K562 (cell line): Measurements from ENCODE around the gene SCUBE1. TPM values are rescaled to one million over a fixed set of nuclear protein-coding genes. Genes with fewer than 3 reads are reported as not detected.

Source experiments
- ATAC-seq: fragments of 200-7000 bp; cut with Tn5 transposase; 3 replicates; pipeline ENCODE4 v1.9.1; 2020; ENCODE audit warnings: moderate library complexity
- BruUV-seq: library from RNA; stranded (reverse); fragments of 400-500 nt; replicated peaks from 2 replicates; lab custom pipeline; 2021; lab: Mats Ljungman, UMichigan
- CTCF ChIA-PET: fragments of 300-600 bp; formaldehyde crosslinking; extraction: SDS; loops from one replicate; lab custom pipeline; 2021; ENCODE audit warnings: low intra/inter-chr PET ratio; lab: Yijun Ruan, JAX
- POLR2A ChIA-PET: fragments of 300-600, 350-650 bp; sonication (Branson Sonifier 250); formaldehyde crosslinking; extraction: SDS; loops from one replicate; lab custom pipeline; 2021; ENCODE audit warnings: antibody characterized with exemption, inconsistent platforms; lab: Yijun Ruan, JAX
- DNase-seq, 4 experiments: peaks; one replicate each; pipeline versions ENCODE4 v3.0.0 to v3.0.0-alpha.2; 2011 to 2018; ENCODE audit warnings: low spot score in 3 of 4, mixed read lengths in 3 of 4; ENCODE audit errors: extremely low read depth in 1 of 4
- FAIRE-seq: peaks from 2 replicates; lab custom pipeline; 2011; peaks lifted over from hg19 to GRCh38; lab: Jason Lieb, UNC
- H2AFZ ChIP-seq: 2 replicates; pipeline ENCODE4 v1.6.0; 2011; ENCODE audit warnings: low read depth, low read length, control low read depth, inconsistent platforms
- H3K27ac ChIP-seq: fragments of 200-600 bp; 3 replicates; pipeline ENCODE4 v1.8.0; 2011; ENCODE audit warnings: low read depth, mild to moderate bottlenecking, control low read depth, inconsistent platforms, low read length, moderate library complexity, mixed read lengths; ENCODE audit errors: extremely low read depth
- H3K27me3 ChIP-seq, 2 experiments: fragments of 300-600 bp in 1 of 2; 2 replicates in 1 of 2; 3 replicates in 1 of 2; pipeline versions ENCODE4 v1.6.0 to v1.8.0; 2011; ENCODE audit warnings: inconsistent platforms in 2 of 2, low read length in 2 of 2, mild to moderate bottlenecking in 1 of 2, mixed read lengths in 1 of 2, moderate library complexity in 1 of 2; ENCODE audit not compliant: control insufficient read depth in 2 of 2, insufficient read depth in 2 of 2
- H3K36me3 ChIP-seq: fragments of 300-600 bp; 3 replicates; pipeline ENCODE4 v1.8.0; 2011; ENCODE audit warnings: mild to moderate bottlenecking, low read length, inconsistent platforms; ENCODE audit not compliant: control insufficient read depth, insufficient read depth
- H3K4me1 ChIP-seq, 2 experiments: fragments of 200-600 bp in 1 of 2; replicated peaks in 1 of 2; 2 replicates in 1 of 2; 3 replicates in 1 of 2; pipeline versions ENCODE4 v1.5.1 to v1.8.0; 2011; ENCODE audit warnings: inconsistent platforms in 2 of 2, low read length in 2 of 2, mild to moderate bottlenecking in 1 of 2, mixed read lengths in 1 of 2, moderate library complexity in 1 of 2; ENCODE audit not compliant: control insufficient read depth in 2 of 2, insufficient read depth in 2 of 2
- H3K4me2 ChIP-seq: 2 replicates; pipeline ENCODE4 v1.6.1; 2011; ENCODE audit warnings: low read length, control low read depth, inconsistent platforms, mixed read lengths; ENCODE audit not compliant: insufficient read depth
- H3K4me3 ChIP-seq: fragments of 200-600 bp; sonication (generic), shearing (Covaris generic); 2 replicates; pipeline ENCODE4 v1.5.1; 2016; ENCODE audit warnings: control low read depth, inconsistent platforms
- H3K79me2 ChIP-seq: fragments of 200-600 bp; 3 replicates; pipeline ENCODE4 v1.8.0; 2011; ENCODE audit warnings: low read length, inconsistent platforms; ENCODE audit not compliant: control insufficient read depth, insufficient read depth
- H3K9ac ChIP-seq, 2 experiments: 2 replicates each; pipeline versions ENCODE4 v1.6.0 to v1.6.1; 2011; ENCODE audit warnings: low read depth in 2 of 2, low read length in 2 of 2, control low read depth in 1 of 2, inconsistent platforms in 1 of 2, mild to moderate bottlenecking in 1 of 2, mixed read lengths in 1 of 2; ENCODE audit not compliant: insufficient read depth in 1 of 2
- H3K9me1 ChIP-seq: one replicate; pipeline ENCODE4 v1.6.0; 2011; ENCODE audit warnings: inconsistent platforms, mild to moderate bottlenecking, low read length, moderate library complexity; ENCODE audit not compliant: control insufficient read depth, insufficient read depth
- H3K9me3 ChIP-seq: replicated peaks from 2 replicates; pipeline ENCODE4 v1.5.1; 2011; ENCODE audit warnings: low read depth, low read length, inconsistent platforms; ENCODE audit not compliant: control insufficient read depth, insufficient read depth
- H4K20me1 ChIP-seq: replicated peaks from 2 replicates; pipeline ENCODE4 v1.6.1; 2011; ENCODE audit warnings: low read length, inconsistent platforms, mixed read lengths; ENCODE audit not compliant: control insufficient read depth, insufficient read depth
- ARID3B ChIP-seq: fragments of 250-450 bp; sonication (Bioruptor Pico); IDR thresholded peaks from 2 replicates; pipeline ENCODE4 v1.4.0; 2020; ENCODE audit warnings: borderline replicate concordance
- GATAD2B ChIP-seq: fragments of 450-650 bp; IDR thresholded peaks from 2 replicates; pipeline ENCODE4 v1.6.1; 2017; ENCODE audit warnings: mild to moderate bottlenecking, borderline replicate concordance
- HOXB6 ChIP-seq: fragments of 250-450 bp; sonication (Bioruptor Pico); IDR thresholded peaks from 2 replicates; pipeline ENCODE4 v1.5.1; 2022; ENCODE audit warnings: mild to moderate bottlenecking, borderline replicate concordance
- ILK ChIP-seq: fragments of 450-650 bp; IDR thresholded peaks from 2 replicates; pipeline ENCODE4 v1.6.1; 2016; ENCODE audit warnings: missing genetic modification characterization, low read depth, mild to moderate bottlenecking, missing compliant biosample characterization, moderate library complexity, borderline replicate concordance
- IRF2 ChIP-seq: sonication (generic); formaldehyde crosslinking; IDR thresholded peaks from 2 replicates; pipeline ENCODE4 v1.8.1; 2022; ENCODE audit warnings: mild to moderate bottlenecking, missing genetic modification reagents
- JUND ChIP-seq, 2 experiments: IDR thresholded peaks; 2 replicates in 1 of 2; 3 replicates in 1 of 2; pipeline ENCODE4 v1.6.1; 2011; ENCODE audit warnings: borderline replicate concordance in 2 of 2, low read depth in 2 of 2, low read length in 2 of 2, improper control_type of control experiment in 1 of 2, missing biosample characterization in 1 of 2, missing genetic modification characterization in 1 of 2, missing genetic modification reagents in 1 of 2
- MAX ChIP-seq: sonication (generic); formaldehyde crosslinking; IDR thresholded peaks from 2 replicates; pipeline ENCODE4 v1.9.0; 2022; ENCODE audit warnings: mild to moderate bottlenecking, missing genetic modification reagents
- MTA1 ChIP-seq: fragments of 450-650 bp; IDR thresholded peaks from 2 replicates; pipeline ENCODE4 v1.6.1; 2017; ENCODE audit warnings: borderline replicate concordance
- NCOA2 ChIP-seq, 2 experiments: fragments of 450-650 bp; IDR thresholded peaks; 2 replicates each; pipeline ENCODE4 v1.6.1; 2018; ENCODE audit warnings: mild to moderate bottlenecking in 2 of 2, moderate library complexity in 1 of 2; ENCODE audit not compliant: partially characterized antibody in 2 of 2
- PPARD ChIP-seq: fragments of 250-450 bp; sonication (Bioruptor Pico); IDR thresholded peaks from 2 replicates; pipeline ENCODE4 v1.8.0; 2022; ENCODE audit warnings: inconsistent platforms, mild to moderate bottlenecking, moderate library complexity
- RBM39 ChIP-seq: fragments of 200-400 bp; formaldehyde crosslinking; optimal IDR thresholded peaks from 2 replicates; pipeline ENCODE3; 2018; ENCODE audit warnings: low read depth, low read length
- TFAP4 ChIP-seq: sonication (generic); formaldehyde crosslinking; IDR thresholded peaks from 2 replicates; pipeline ENCODE4 v1.8.0; 2022; ENCODE audit warnings: missing genetic modification reagents, mild to moderate bottlenecking, moderate library complexity, borderline replicate concordance
- ZBTB9 ChIP-seq: fragments of 450-650 bp; formaldehyde crosslinking; IDR thresholded peaks from 2 replicates; pipeline ENCODE4 v1.4.0; 2020; ENCODE audit warnings: mild to moderate bottlenecking, moderate library complexity
- ZC3H8 ChIP-seq: fragments of 450-650 bp; IDR thresholded peaks from 2 replicates; pipeline ENCODE4 v1.6.1; 2017
- ZFP30 ChIP-seq: fragments of 250-450 bp; sonication (Bioruptor Pico); IDR thresholded peaks from 2 replicates; pipeline ENCODE4 v1.8.0; 2022; ENCODE audit warnings: moderate library complexity, mild to moderate bottlenecking, inconsistent platforms, borderline replicate concordance
- WGBS: fragments of 100-300 bp; shearing (Covaris generic); methylation state at CpG from one replicate; pipeline ENCODE4 v1.1.6; 2016; ENCODE audit warnings: low coverage, mixed read lengths; ENCODE audit not compliant: insufficient coverage; ENCODE audit errors: missing lambda C conversion rate; 5-methylcytosine and 5-hydroxymethylcytosine counted together
- in situ Hi-C: fragments of 300-500 bp; cut with MboI; formaldehyde crosslinking; loops from 4 replicates; pipeline ENCODE4 v1.15.0; 2018; ENCODE audit warnings: inconsistent platforms, mixed read lengths
- intact Hi-C: fragments of 100-400 bp; cut with micrococcal nuclease; formaldehyde crosslinking; loops from 2 replicates; pipeline ENCODE4 v1.14.2; 2022
- polyA plus RNA-seq, 8 experiments: library from polyadenylated mRNA; depleted of rRNA in 4 of 8; stranded (reverse) in 5 of 8; unstranded in 3 of 8; fragments of >200 nt; fragmentation: Nextera tagmentation in 2 of 8; fragmentation: Illumina TruSeq in 1 of 8; extraction: Ambion mirVana in 2 of 8; extraction: Trizol in 1 of 8; gene quantifications; 2 replicates each; pipeline versions ENCODE4 v1.2.1 to v1.2.3, GENCODE V29; 2011 to 2014; ENCODE audit warnings: inconsistent platforms in 1 of 8, missing spikeins in 1 of 8
- total RNA-seq, 7 experiments: library from RNA; depleted of rRNA in 6 of 7; stranded (reverse); fragments of >200 nt in 6 of 7; fragmentation: Illumina TruSeq in 2 of 7; extraction: Trizol in 2 of 7; gene quantifications; 2 replicates each; pipeline versions ENCODE4 v1.2.1 to v1.2.3, GENCODE V29; 2011 to 2021; ENCODE audit warnings: low replicate concordance in 1 of 7

Gene SCUBE1
- total and polyA plus RNA-seq, 9 of the 15 experiments (the other 6 are each of a cell fraction or from before 2014, with no cell fraction given): 0.03 to 0.47 (median 0.29) TPM; not detected in 6

GRCh38 chr22:43225609-43226008 lies 117.6 kb downstream of the SCUBE1 start (continued):
- no peak for TF ChIP-seq ZBTB9

GRCh38 chr22:43222987-43223386 lies 120.2 kb downstream of the SCUBE1 start:
- ATAC-seq: no peak
- H3K4me2 ChIP-seq: no peak overlapping the region
- H3K4me3 ChIP-seq: no peak overlapping the region
- H3K9ac ChIP-seq: no peak overlapping the region
- in situ Hi-C loops (no loop called here), intact Hi-C loops (no loop called here)
- 0 out of 5 replicates have a peak, but pooled peaks cover 0 to 3% of the 10 kb centered on the region in 2 experiments for H3K27me3 ChIP-seq
- H3K9me1 ChIP-seq: no peaks in the 10 kb centered on the region
- POLR2A ChIA-PET: interaction anchor here (0.6 kb wide), 1 partner anchor 112 kb away, joined by 3 read pairs; no protein-coding TSS in a partner anchor
- no peaks in the 10 kb centered on the region for H3K36me3 ChIP-seq
- H2AFZ ChIP-seq: no peak overlapping the region
- no TSS peak for BruUV-seq
- no peaks in the 10 kb centered on the region for H3K9me3 ChIP-seq
- DNase-seq: no peak
- 20% methylated on average over 1 of the region's 13 CpGs for WGBS
- no peaks in the 10 kb centered on the region for H4K20me1 ChIP-seq
- H3K27ac ChIP-seq: no peak overlapping the region
- no peaks in the 10 kb centered on the region for H3K79me2 ChIP-seq
- peaks cover 4 to 49% of the 10 kb centered on the region in 2 experiments; a peak in 4 of 5 replicates for H3K4me1 ChIP-seq
- CTCF ChIA-PET: no interaction called here
- FAIRE-seq: no peak
- TF ChIP-seq HOXB6 (CRISPR knock-in tag) (no peak), PPARD (no peak), IRF2 (no peak), ZC3H8 (no peak), RBM39 (no peak), MAX (no peak), JUND (IDR thresholded peaks at IDR 0.05; ENCODE audit: borderline replicate concordance, low read depth, low read length) (no peak), JUND (tag; IDR thresholded peaks at IDR 0.05; ENCODE audit: borderline replicate concordance, low read depth, low read length) (no peak), MTA1 (no peak), NCOA2 (IDR thresholded peaks at IDR 0.05; ENCODE audit: partially characterized antibody in 2 of 2) (no peak), ILK (tag) (no peak), ARID3B (CRISPR knock-in tag) (no peak), ZFP30 (CRISPR knock-in tag) (no peak), GATAD2B (no peak), TFAP4 (CRISPR knock-in tag) (no peak)
